Fibroblast of villous mesenchyme (primary cell): ENCODE results near the gene MKLN1. TPM values are rescaled to one million over a fixed set of nuclear protein-coding genes. Genes with fewer than 3 reads are reported as not detected.

ENCODE experiments used
- DNase-seq: peaks from one replicate; pipeline ENCODE4 v3.0.0-alpha.2; 2010; ENCODE audit warnings: low read depth
- H3K4me3 ChIP-seq: 2 replicates; pipeline ENCODE4 v1.5.1; 2011; ENCODE audit warnings: low read depth, mild to moderate bottlenecking, low read length
- total RNA-seq: library from RNA; depleted of rRNA; stranded (reverse); fragments of >200 nt; gene quantifications from 2 replicates; pipeline ENCODE4 v1.2.3, GENCODE V29; 2012
- TF ChIP-seq, protein P1 (sequence below): IDR thresholded peaks from 2 replicates; pipeline ENCODE4 v1.5.1; 2012; ENCODE audit warnings: low read depth, mild to moderate bottlenecking, low read length; ENCODE audit not compliant: insufficient read depth

MKLN1 gene
- total RNA-seq, 1 donor = 72.5 TPM

GRCh38 chr7:131336956-131337355, 9.3 kb downstream of the MKLN1 start:
- peak; percentile 32 for DNase-seq
- no peak overlapping the region for H3K4me3 ChIP-seq
- TF ChIP-seq, protein P1, sequence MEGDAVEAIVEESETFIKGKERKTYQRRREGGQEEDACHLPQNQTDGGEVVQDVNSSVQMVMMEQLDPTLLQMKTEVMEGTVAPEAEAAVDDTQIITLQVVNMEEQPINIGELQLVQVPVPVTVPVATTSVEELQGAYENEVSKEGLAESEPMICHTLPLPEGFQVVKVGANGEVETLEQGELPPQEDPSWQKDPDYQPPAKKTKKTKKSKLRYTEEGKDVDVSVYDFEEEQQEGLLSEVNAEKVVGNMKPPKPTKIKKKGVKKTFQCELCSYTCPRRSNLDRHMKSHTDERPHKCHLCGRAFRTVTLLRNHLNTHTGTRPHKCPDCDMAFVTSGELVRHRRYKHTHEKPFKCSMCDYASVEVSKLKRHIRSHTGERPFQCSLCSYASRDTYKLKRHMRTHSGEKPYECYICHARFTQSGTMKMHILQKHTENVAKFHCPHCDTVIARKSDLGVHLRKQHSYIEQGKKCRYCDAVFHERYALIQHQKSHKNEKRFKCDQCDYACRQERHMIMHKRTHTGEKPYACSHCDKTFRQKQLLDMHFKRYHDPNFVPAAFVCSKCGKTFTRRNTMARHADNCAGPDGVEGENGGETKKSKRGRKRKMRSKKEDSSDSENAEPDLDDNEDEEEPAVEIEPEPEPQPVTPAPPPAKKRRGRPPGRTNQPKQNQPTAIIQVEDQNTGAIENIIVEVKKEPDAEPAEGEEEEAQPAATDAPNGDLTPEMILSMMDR = no peak

GRCh38 chr7:131338173-131338572, 10.5 kb downstream of the MKLN1 start:
- TF ChIP-seq, protein P1 = no peak
- H3K4me3 ChIP-seq = no peak overlapping the region
- DNase-seq = no peak

GRCh38 chr7:131338691-131339390, 11.2 kb downstream of the MKLN1 start:
- H3K4me3 ChIP-seq = no peak overlapping the region
- TF ChIP-seq, protein P1 = no peak
- DNase-seq = no peak

- DNase-seq = no peak
- TF ChIP-seq, protein P1 = no peak
- H3K4me3 ChIP-seq = no peak overlapping the region
Measured at GRCh38 chr7:131341690-131342089, 14.0 kb downstream of the MKLN1 start.

GRCh38 chr7:131342864-131343442, 15.3 kb downstream of the MKLN1 start:
- TF ChIP-seq, protein P1 = no peak
- H3K4me3 ChIP-seq = no peak overlapping the region
- DNase-seq = no peak

DNA sequence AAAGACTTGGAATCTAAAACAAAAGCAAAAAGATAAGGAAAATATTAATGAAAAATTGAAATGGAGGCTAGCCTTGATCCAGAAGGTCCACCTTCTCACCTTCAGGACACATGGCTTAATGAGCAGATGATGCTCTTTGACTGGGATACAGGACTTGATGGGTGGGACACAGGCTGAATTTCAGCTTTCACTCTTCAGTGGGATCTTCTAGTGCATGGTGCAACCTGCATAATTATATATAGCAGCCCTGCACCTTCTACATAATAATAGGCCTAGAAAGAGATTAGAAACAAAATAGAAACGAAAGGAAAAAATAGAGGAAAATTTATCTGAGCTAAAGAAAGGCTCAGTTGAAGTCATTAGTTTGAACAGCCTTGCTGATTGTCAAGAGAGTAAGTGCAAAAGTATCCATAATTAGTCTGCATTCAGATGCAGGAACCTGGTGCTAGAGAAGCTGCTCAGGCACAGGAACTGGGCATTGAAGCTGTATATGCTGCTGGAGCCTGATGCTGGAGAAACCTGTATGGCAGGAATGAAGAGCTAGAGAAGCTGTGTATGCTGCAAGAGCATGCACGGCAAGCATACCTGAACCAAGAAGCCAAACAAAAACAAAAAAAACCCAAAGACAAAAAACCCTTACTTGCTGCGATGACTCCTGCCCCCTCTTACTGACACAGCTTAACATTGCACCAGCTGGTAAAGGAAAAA, 19.4 kb downstream of the MKLN1 start:
- TF ChIP-seq, protein P1 = no peak
- DNase-seq = no peak

More for the DNA sequence above, 19.4 kb downstream of the MKLN1 start:
- no peak overlapping the region for H3K4me3 ChIP-seq
